ENCODE data around the gene EXOC6B. TPM values are rescaled to one million over a fixed set of nuclear protein-coding genes. Genes with fewer than 3 reads are reported as not detected.
"Not testable (repeated sequence)": the region's sequence is repeated elsewhere in the genome, so short reads cannot be mapped to it uniquely, and the experiment has no call there.

Gene EXOC6B
- polyA plus RNA-seq, 2 of the 4 experiments (the other 2 are of a cell fraction) = 15.5 to 24.7 TPM

- H3K9me3 ChIP-seq = peaks cover 6% of the 10 kb centered on the region; the same call in 2 of the 3 replicates
- peaks cover 20% of the 10 kb centered on the region; the same call in 2 of the 3 replicates for H3K4me1 ChIP-seq
- CTCF ChIA-PET = interaction anchor here (1.3 kb wide), 1 partner anchor 24 kb away, joined by 3 read pairs; no protein-coding TSS in a partner anchor
- FAIRE-seq (no peak), ATAC-seq (no peak), DNase-seq (ENCODE audit: low read depth in 1 of 2, low spot score in 1 of 2) (no peak)
- TF ChIP-seq EHMT2 (IDR thresholded peaks at IDR 0.05; ENCODE audit: low read depth) = no peak
- TF ChIP-seq POLR2AphosphoS2 (conservative IDR thresholded peaks at IDR 0.05; ENCODE audit: low read length) = no peak
- no peak for TF ChIP-seq MYC (IDR thresholded peaks at IDR 0.05; ENCODE audit: borderline replicate concordance, low read length)
- no peak for TF ChIP-seq TP53 (CRISPR knock-in tag; IDR thresholded peaks at IDR 0.05)
- TF ChIP-seq BHLHE40 (IDR thresholded peaks at IDR 0.05; ENCODE audit: low read depth, low read length) = no peak
- TF ChIP-seq GATA3 (IDR thresholded peaks at IDR 0.05; ENCODE audit: borderline replicate concordance) = no peak
- TF ChIP-seq NR3C1 (IDR thresholded peaks at IDR 0.05) = no peak
- TF ChIP-seq HOXA7 (CRISPR knock-in tag; IDR thresholded peaks at IDR 0.05) = no peak
- TF ChIP-seq PHF8 (IDR thresholded peaks at IDR 0.05; ENCODE audit: borderline replicate concordance, low read depth) = no peak
- no peak for TF ChIP-seq EHF (CRISPR knock-in tag; IDR thresholded peaks at IDR 0.05)
- TF ChIP-seq NPAS2 (CRISPR knock-in tag; IDR thresholded peaks at IDR 0.05; ENCODE audit: borderline replicate concordance) = no peak
- no peak for TF ChIP-seq CHD4 (IDR thresholded peaks at IDR 0.05; ENCODE audit: borderline replicate concordance)
- TF ChIP-seq CEBPB (IDR thresholded peaks at IDR 0.05) = no peak
- TF ChIP-seq CBX2 (IDR thresholded peaks at IDR 0.05; ENCODE audit: borderline replicate concordance, low read depth) = no peak
- no peak for TF ChIP-seq MAZ (IDR thresholded peaks at IDR 0.05; ENCODE audit: borderline replicate concordance, low read depth, low read length)
- no peak for TF ChIP-seq HES2 (IDR thresholded peaks at IDR 0.05)
- no peak for TF ChIP-seq ZSCAN20 (CRISPR knock-in tag; IDR thresholded peaks at IDR 0.05)
- no peak for TF ChIP-seq RAD21 (conservative IDR thresholded peaks at IDR 0.05 in 1 of 2, IDR thresholded peaks at IDR 0.05 in 1 of 2)
- TF ChIP-seq RFX5 (IDR thresholded peaks at IDR 0.05) = no peak
- WGBS (ENCODE audit: missing lambda C conversion rate) = 81% methylated on average over 1 of the region's 1 CpG
- POLR2A ChIA-PET = no interaction called here
- H3K27ac ChIP-seq = no peak overlapping the region
- H3K4me3 ChIP-seq = no peak overlapping the region
- H3K4me2 ChIP-seq = no peak overlapping the region
Observed at GRCh38 chr2:72555943-72556342, 269.9 kb downstream of the EXOC6B start.

GRCh38 chr2:72555363-72555762 is 270.5 kb downstream of the EXOC6B start:
- DNase-seq (ENCODE audit: low read depth in 1 of 2, low spot score in 1 of 2); ATAC-seq; POLR2A ChIA-PET; H3K4me2 ChIP-seq; H3K4me3 ChIP-seq; FAIRE-seq; H3K9me3 ChIP-seq; H3K27ac ChIP-seq: not testable (repeated sequence)
- 83% methylated on average over 1 of the region's 1 CpG for WGBS (ENCODE audit: missing lambda C conversion rate)
- H3K4me1 ChIP-seq = peaks cover 14% of the 10 kb centered on the region; the same call in 2 of the 3 replicates
- CTCF ChIA-PET = interaction anchor here (1.3 kb wide), 1 partner anchor 25 kb away, joined by 3 read pairs; no protein-coding TSS in a partner anchor

- H3K9me3 ChIP-seq; POLR2A ChIA-PET; DNase-seq (ENCODE audit: low read depth in 1 of 2, low spot score in 1 of 2); H3K4me1 ChIP-seq; H3K4me3 ChIP-seq; CTCF ChIA-PET; H3K4me2 ChIP-seq; FAIRE-seq; ATAC-seq; H3K27ac ChIP-seq: not testable (repeated sequence)
- 100% methylated on average over 1 of the region's 1 CpG for WGBS (ENCODE audit: missing lambda C conversion rate)
Observed at GRCh38 chr2:72554910-72555309, 270.9 kb downstream of the EXOC6B start.

- peaks cover 4% of the 10 kb centered on the region; the same call in 2 of the 3 replicates for H3K4me1 ChIP-seq
- no peak for FAIRE-seq
Observed at GRCh38 chr2:72554381-72554780, 271.5 kb downstream of the EXOC6B start.

More at GRCh38 chr2:72554381-72554780, 271.5 kb downstream of the EXOC6B start:
- no peak overlapping the region for H3K4me2 ChIP-seq
- peaks cover 6% of the 10 kb centered on the region; the same call in 2 of the 3 replicates for H3K9me3 ChIP-seq
- no peak for ATAC-seq
- ChIA-PET POLR2A (interaction anchor here (0.6 kb wide), 1 partner anchor 22 kb away, joined by 3 read pairs; no protein-coding TSS in a partner anchor), CTCF (interaction anchor here (0.9 to 1.0 kb wide), 2 partner anchors 8 to 11 kb away, joined by 3 read pairs; no protein-coding TSS in a partner anchor)
- TF ChIP-seq RAD21 (conservative IDR thresholded peaks at IDR 0.05 in 1 of 2, IDR thresholded peaks at IDR 0.05 in 1 of 2) (no peak), HOXB13 (CRISPR knock-in tag; IDR thresholded peaks at IDR 0.05; ENCODE audit: low read depth) (no peak), ZNF302 (CRISPR knock-in tag; IDR thresholded peaks at IDR 0.05) (no peak)
- DNase-seq (ENCODE audit: low read depth in 1 of 2, low spot score in 1 of 2) = no peak
- H3K27ac ChIP-seq = no peak overlapping the region
- no peak overlapping the region for H3K4me3 ChIP-seq
